HG03135 (cell line): ENCODE measurements around the gene DNASE1L1.

Source experiments
- ATAC-seq: cut with Tn5 transposase; IDR thresholded peaks from one replicate; pipeline ENCODE4 v1.9.1; 2021; ENCODE audit warnings: mild to moderate bottlenecking, moderate library complexity; ENCODE audit not compliant: unreplicated experiment

The DNASE1L1 gene

GRCh38 chrX:154354516-154354915, 54.5 kb downstream of the DNASE1L1 start:
- ATAC-seq = no peak

- ATAC-seq = no peak
These were observed 55.0 kb downstream of the DNASE1L1 start for GRCh38 chrX:154354013-154354412.

GRCh38 chrX:154353172-154353843, 55.7 kb downstream of the DNASE1L1 start:
- no peak for ATAC-seq

- no peak for ATAC-seq
These were observed 56.6 kb downstream of the DNASE1L1 start for GRCh38 chrX:154352466-154352865.

GRCh38 chrX:154352012-154352401, 57.0 kb downstream of the DNASE1L1 start:
- no peak for ATAC-seq
